AG09319 (cell line): ENCODE results near the gene IRX3.

ENCODE experiments used
- DNase-seq: peaks from one replicate; pipeline ENCODE4 v3.0.0-alpha.2; 2010; ENCODE audit warnings: low read depth; ENCODE audit errors: extremely low read depth
- TF ChIP-seq, protein P1 (sequence below): IDR thresholded peaks from 2 replicates; pipeline ENCODE4 v1.5.1; 2011; ENCODE audit warnings: low read depth, mild to moderate bottlenecking, inconsistent platforms, low read length, moderate library complexity

The IRX3 gene

DNA sequence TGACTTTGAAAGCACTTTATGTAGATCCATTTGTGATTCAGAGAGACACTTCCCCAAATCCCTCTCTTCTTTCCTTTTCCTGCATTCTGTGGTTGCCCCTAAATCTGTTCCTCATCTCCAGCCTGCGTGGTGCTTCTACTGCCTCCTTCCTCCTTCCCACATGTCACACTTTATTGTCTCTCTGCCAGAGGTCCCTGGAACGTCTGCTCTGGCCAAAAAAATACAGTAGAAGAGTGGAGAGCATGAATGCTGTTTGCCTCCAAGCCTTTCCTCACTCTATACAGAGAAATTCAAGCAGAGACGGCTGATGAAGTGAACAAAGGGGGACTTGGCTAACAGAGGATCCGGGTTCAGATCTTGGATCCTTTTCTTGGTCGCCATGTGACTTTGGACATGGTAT, 22.8 kb upstream of the IRX3 start:
- TF ChIP-seq, protein P1, sequence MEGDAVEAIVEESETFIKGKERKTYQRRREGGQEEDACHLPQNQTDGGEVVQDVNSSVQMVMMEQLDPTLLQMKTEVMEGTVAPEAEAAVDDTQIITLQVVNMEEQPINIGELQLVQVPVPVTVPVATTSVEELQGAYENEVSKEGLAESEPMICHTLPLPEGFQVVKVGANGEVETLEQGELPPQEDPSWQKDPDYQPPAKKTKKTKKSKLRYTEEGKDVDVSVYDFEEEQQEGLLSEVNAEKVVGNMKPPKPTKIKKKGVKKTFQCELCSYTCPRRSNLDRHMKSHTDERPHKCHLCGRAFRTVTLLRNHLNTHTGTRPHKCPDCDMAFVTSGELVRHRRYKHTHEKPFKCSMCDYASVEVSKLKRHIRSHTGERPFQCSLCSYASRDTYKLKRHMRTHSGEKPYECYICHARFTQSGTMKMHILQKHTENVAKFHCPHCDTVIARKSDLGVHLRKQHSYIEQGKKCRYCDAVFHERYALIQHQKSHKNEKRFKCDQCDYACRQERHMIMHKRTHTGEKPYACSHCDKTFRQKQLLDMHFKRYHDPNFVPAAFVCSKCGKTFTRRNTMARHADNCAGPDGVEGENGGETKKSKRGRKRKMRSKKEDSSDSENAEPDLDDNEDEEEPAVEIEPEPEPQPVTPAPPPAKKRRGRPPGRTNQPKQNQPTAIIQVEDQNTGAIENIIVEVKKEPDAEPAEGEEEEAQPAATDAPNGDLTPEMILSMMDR = no peak
- no peak for DNase-seq

DNA sequence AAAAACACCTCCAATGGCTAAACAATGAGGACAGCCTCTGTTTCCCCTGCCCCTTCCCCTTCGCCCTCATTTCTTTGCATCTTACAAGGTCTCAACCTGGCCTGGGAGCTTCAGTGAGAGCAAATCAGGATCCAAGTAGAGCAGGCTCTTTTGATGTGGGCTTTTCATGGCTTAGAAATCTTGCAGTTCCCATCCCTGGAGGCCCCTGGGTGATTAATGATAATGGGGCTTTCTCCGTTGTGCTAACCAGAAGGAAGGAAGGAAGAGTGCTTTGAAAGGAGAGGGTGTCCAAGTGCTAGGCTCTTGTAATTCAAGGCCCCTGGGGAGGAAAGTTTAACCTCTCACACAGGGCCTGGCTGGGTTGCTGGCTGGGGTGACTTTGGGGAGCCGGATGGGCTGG, 18.5 kb upstream of the IRX3 start:
- TF ChIP-seq, protein P1 = no peak
- DNase-seq = no peak

DNA sequence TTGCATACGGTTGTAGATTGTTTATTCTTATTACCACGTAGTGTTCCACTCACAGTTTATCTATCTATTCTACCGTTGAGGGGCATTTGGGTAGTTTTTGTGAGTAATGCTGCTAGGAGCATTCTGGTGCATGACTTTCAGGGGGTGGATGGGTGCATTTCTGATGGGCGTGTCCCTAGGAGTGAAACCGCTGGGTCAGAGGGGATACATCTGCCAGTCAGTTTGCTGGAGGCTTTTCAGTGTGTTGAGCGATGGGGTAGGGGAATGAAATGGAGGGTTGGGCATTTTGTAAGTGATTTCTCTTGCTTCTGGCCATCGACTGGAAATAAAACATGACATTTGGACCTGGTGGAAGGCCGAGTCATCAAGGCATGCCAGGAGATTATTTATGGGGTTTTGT, 17.0 kb upstream of the IRX3 start:
- DNase-seq = no peak
- TF ChIP-seq, protein P1 = no peak

DNA sequence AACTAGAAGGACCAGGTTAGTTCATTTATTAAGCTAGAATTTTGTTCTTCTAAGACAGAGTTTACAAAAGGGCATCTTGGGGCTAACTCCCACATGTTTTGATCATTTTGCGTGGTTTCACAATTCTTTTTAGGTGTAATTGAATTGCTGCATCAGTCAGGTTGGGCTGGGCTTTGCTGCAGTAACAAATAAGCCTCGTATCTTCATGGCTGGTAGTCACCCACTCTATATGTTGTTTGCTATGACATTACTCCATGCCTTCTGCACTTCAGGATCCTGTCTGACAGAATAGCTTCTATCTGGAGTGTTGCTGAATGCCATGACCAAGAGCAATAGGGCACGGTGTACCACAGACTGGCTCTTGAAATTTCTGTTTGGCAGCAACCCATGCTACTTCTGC, 10.6 kb upstream of the IRX3 start:
- DNase-seq = no peak
- TF ChIP-seq, protein P1 = no peak

DNA sequence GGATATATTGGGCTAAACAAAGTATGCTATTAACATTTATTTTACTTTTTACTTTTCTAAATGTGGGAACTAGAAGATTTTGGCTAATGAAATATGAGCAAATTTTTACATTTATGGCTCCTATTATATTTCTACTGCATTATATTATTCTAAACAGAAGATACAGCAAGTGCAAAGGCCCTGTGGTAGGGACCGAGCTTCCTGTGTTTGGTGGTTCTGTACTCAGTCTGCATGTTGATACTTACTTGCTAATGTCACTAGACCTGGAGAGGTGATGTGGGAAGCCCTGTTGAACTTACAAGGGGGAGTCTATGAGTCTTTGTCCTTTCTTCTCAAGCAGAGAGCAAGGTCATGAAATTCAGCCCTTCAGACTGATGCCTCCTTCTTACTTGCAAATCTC, 10.0 kb upstream of the IRX3 start:
- DNase-seq = no peak
- TF ChIP-seq, protein P1 = no peak

DNA sequence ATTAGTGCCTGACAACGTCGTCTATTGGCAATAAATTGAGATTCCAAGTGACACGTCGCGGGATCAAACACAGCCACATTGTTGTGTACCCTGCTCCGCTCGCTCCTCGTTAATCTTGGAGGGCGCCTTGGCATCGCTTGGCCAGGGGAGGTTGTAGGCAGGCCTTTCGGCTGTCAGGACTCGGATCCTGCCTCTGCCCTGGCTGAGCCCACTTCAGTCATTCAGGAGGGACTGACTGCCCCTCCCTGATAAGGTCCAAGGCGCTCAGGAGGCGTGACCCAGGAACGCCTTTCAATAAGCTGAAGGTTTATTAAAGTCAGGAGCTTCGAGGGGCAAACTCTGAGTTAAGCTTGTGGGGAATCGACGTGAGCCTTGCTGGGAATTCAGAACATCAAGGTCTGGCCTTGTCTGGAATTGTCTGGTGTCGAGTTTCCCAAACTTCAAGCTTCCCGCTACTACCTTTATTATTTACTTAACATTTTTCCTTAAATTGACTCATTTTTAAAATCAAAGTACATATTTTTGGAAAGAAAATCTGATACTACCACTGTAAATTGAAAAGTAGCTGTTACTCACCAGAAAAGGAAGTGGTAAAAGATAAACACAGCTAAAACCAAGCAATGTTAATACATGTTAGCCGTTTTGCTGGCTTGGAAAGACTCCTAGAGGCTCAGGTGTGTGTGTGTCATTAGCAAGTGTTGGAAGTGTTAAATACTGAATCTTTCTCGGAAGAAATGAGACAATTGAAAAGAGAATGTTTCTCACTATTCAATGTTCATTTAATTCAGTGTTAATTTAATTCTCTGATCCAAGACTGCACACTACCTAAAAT, 5.3 kb upstream of the IRX3 start:
- no peak for DNase-seq
- TF ChIP-seq, protein P1 = no peak

DNA sequence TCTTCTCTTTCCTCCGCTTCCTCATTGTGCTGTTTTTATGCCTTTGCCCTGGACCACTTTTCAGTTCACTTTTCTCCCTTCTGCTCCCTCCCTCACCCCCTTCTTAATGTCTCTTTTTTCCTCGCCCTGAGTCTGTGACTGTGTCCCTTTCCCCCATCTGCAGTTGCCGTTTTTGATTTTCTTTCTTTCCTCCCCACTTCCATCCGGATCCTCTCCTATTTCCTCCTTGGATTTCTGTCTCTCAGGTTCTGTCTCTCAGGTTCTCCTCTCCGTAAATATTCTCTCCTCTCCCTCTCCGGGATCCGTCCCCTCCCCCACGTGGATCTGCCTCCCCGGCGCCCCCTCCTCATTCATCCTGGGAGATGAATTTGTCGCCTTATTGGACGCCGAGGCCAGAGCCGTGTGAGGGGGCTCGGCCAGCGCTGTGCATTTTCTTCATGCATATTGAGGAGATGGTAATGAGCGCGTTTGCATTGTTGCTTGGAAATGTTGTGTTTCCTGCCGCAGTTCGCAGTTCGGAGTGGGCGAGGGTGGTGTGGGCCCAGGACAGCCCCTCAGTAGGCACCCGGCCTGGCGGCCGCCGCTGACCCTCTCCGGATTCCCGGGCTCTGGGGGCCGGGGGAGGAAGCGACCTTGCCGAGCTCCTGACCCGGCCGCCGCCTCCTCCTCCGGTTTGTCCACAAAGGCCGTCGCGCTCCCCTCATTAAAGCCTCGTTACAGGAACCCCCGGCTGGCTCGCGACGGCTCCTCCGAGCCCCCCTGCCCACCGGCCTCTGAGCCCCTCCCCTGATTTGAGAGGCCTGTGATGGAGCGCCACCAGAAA, 4.5 kb upstream of the IRX3 start:
- no peak for DNase-seq
- TF ChIP-seq, protein P1 = no peak
